ENCODE results near the gene KLB. TPM values are rescaled to one million over a fixed set of nuclear protein-coding genes. Genes with fewer than 3 reads are reported as not detected.

KLB gene
- total RNA-seq, 1 experiment from 2014 or later = 0.09 TPM

DNA sequence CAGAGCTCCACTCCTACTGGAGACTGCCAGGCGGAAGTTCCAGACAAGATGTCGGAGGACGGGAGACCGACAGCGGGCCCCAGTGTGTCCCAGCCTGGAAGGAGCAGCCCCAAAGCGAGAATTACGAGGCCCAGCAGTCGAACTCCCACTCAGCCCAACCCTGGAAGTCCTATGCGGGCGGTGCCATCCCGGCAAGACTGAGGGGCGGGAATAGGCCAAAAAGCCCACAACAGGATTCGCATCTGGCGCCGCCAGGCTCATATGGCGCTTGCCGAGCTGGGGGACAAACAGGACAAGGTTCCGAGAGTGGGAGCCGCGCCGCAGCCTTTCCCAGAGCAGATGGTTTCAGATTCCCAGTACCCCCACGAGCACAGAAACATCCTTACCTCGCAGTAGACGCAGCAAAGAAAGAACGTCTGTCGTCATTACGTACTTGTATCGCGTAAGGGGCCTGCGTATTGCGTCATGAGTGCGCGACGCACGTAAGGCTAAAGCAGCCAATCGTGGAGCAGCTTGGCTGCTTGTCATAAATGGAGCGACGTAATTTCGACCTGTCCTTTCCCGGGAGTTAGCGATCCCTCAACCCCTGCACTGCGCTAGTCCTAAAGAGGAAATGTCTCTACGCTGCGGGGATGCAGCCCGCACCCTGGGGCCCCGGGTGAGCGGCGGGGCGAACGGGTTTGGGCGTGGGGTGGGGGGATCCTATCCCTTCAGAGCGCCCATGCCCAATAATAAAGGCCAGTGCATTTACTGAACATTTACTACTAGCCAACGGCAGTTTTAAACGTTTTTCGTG is 52.0 kb downstream of the KLB start, which contains the start of the genes LIAS and RPL9:
Gene LIAS, plus strand, starts transcription at position 552 of the 796 bp plus-strand sequence. Its CDS starts 62 bp downstream, at position 614.
Gene RPL9, minus strand, starts transcription at position 418 of the 796 bp plus-strand sequence. CDS start 483 bp downstream, outside the sequence.
- Mint-ChIP-seq H3K36me3 (ENCODE audit: insufficient read depth, unreplicated experiment) (peaks cover 58% of the 10 kb centered on the region), H3K27ac (ENCODE audit: unreplicated experiment) (peak within 1 kb of the TSS; percentile 98), H3K27me3 (ENCODE audit: unreplicated experiment) (no peaks in the 10 kb centered on the region), H3K4me3 (ENCODE audit: low read depth, unreplicated experiment) (peak within 1 kb of the TSS; percentile 90), H3K9me3 (ENCODE audit: low read depth, unreplicated experiment) (no peaks in the 10 kb centered on the region), H3K4me1 (ENCODE audit: low read depth, unreplicated experiment) (peaks cover 9% of the 10 kb centered on the region)
- BruUV-seq (replicated peaks) = no TSS peak
- intact Hi-C loops (cut with micrococcal nuclease; ENCODE audit: unreplicated experiment) = loop anchor here (10.0 kb wide), 1 partner anchor 104 kb away; no protein-coding TSS in a partner anchor
- peak; percentile 86 for DNase-seq
- CTCF ChIA-PET = interaction anchor here (1.2 kb wide), 1 partner anchor 11 kb away, joined by 3 read pairs; no protein-coding TSS in a partner anchor
- TF ChIP-seq, protein P1, sequence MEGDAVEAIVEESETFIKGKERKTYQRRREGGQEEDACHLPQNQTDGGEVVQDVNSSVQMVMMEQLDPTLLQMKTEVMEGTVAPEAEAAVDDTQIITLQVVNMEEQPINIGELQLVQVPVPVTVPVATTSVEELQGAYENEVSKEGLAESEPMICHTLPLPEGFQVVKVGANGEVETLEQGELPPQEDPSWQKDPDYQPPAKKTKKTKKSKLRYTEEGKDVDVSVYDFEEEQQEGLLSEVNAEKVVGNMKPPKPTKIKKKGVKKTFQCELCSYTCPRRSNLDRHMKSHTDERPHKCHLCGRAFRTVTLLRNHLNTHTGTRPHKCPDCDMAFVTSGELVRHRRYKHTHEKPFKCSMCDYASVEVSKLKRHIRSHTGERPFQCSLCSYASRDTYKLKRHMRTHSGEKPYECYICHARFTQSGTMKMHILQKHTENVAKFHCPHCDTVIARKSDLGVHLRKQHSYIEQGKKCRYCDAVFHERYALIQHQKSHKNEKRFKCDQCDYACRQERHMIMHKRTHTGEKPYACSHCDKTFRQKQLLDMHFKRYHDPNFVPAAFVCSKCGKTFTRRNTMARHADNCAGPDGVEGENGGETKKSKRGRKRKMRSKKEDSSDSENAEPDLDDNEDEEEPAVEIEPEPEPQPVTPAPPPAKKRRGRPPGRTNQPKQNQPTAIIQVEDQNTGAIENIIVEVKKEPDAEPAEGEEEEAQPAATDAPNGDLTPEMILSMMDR (IDR thresholded peaks at IDR 0.05; ENCODE audit: unreplicated experiment) = no peak

- Mint-ChIP-seq H3K36me3 (ENCODE audit: insufficient read depth, unreplicated experiment) (peaks cover 15% of the 10 kb centered on the region), H3K4me1 (ENCODE audit: low read depth, unreplicated experiment) (peaks cover 8% of the 10 kb centered on the region)
- CTCF ChIA-PET = no interaction called here
Observed at GRCh38 chr4:39464886-39465501, 58.3 kb downstream of the KLB start.

DNA sequence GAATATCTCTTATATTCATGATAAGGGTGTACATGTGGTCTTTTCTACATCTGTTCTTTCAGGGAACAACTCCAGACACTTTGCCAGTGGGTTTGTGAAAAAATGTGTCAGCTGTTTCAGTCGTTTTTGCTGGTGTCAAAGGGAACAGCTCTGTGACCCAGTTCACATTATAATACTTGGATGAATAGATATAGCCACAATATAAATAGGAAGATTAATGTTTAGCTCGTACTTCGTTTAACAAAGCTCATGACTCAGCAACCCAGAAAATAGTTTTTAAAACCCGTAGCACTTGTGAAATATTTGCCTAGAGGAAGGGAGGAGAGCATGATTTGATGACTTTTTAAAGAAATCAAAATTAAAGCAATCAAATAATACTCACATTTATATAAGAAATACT is 60.0 kb downstream of the KLB start:
- CTCF ChIA-PET = no interaction called here
- Mint-ChIP-seq H3K4me3 (ENCODE audit: low read depth, unreplicated experiment) (no peak overlapping the region), H3K9me3 (ENCODE audit: low read depth, unreplicated experiment) (no peaks in the 10 kb centered on the region), H3K27ac (ENCODE audit: unreplicated experiment) (no peak overlapping the region), H3K36me3 (ENCODE audit: insufficient read depth, unreplicated experiment) (peaks cover 8% of the 10 kb centered on the region), H3K27me3 (ENCODE audit: unreplicated experiment) (no peaks in the 10 kb centered on the region), H3K4me1 (ENCODE audit: low read depth, unreplicated experiment) (peaks cover 8% of the 10 kb centered on the region)
- intact Hi-C loops (cut with micrococcal nuclease; ENCODE audit: unreplicated experiment) = no loop called here
- no peak for DNase-seq
- TF ChIP-seq, protein P1 (IDR thresholded peaks at IDR 0.05; ENCODE audit: unreplicated experiment) = no peak
- BruUV-seq (replicated peaks) = no TSS peak

More at GRCh38 chr4:39464886-39465501, 58.3 kb downstream of the KLB start:
- TF ChIP-seq, protein P1 (IDR thresholded peaks at IDR 0.05; ENCODE audit: unreplicated experiment) = no peak
- H3K27me3 Mint-ChIP-seq (ENCODE audit: unreplicated experiment) = no peaks in the 10 kb centered on the region
- no peak for DNase-seq
- no peak overlapping the region for H3K4me3 Mint-ChIP-seq (ENCODE audit: low read depth, unreplicated experiment)
- no TSS peak for BruUV-seq (replicated peaks)
- no peaks in the 10 kb centered on the region for H3K9me3 Mint-ChIP-seq (ENCODE audit: low read depth, unreplicated experiment)
- intact Hi-C loops (cut with micrococcal nuclease; ENCODE audit: unreplicated experiment) = no loop called here
- no peak overlapping the region for H3K27ac Mint-ChIP-seq (ENCODE audit: unreplicated experiment)

DNA sequence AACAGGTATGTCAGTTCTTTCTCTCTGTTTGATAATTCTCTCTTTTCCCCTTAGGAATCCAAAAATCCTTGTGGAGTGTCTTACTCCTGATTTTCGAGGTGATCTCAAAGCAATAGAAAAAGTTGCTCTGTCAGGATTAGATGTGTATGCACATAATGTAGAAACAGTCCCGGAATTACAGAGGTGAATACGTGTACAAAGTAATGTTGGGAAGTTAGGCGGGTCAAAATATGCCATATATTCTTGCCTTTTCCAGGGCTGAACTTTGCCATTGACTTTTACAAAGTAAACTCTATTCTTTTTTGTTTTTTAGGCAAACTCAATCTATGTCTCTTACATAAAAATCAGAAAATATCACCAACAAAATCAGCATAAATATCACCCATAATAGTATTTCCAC is 60.7 kb downstream of the KLB start:
- Mint-ChIP-seq H3K4me1 (ENCODE audit: low read depth, unreplicated experiment) (peaks cover 8% of the 10 kb centered on the region), H3K27me3 (ENCODE audit: unreplicated experiment) (no peaks in the 10 kb centered on the region), H3K36me3 (ENCODE audit: insufficient read depth, unreplicated experiment) (peaks cover 8% of the 10 kb centered on the region), H3K27ac (ENCODE audit: unreplicated experiment) (no peak overlapping the region), H3K9me3 (ENCODE audit: low read depth, unreplicated experiment) (no peaks in the 10 kb centered on the region), H3K4me3 (ENCODE audit: low read depth, unreplicated experiment) (no peak overlapping the region)
- CTCF ChIA-PET = no interaction called here
- TF ChIP-seq, protein P1 (IDR thresholded peaks at IDR 0.05; ENCODE audit: unreplicated experiment) = no peak
- no peak for DNase-seq
- intact Hi-C loops (cut with micrococcal nuclease; ENCODE audit: unreplicated experiment) = no loop called here
- BruUV-seq (replicated peaks) = no TSS peak
